Activated gamma-delta T cell (primary cell): ENCODE data around the gene AKAP8.
"Not testable (repeated sequence)": the region's sequence is repeated elsewhere in the genome, so short reads cannot be mapped to it uniquely, and the experiment has no call there.

Source experiments
- DNase-seq: peaks from one replicate; lab custom pipeline; 2025; lab: John Stamatoyannopoulos, UW

The AKAP8 gene

DNA sequence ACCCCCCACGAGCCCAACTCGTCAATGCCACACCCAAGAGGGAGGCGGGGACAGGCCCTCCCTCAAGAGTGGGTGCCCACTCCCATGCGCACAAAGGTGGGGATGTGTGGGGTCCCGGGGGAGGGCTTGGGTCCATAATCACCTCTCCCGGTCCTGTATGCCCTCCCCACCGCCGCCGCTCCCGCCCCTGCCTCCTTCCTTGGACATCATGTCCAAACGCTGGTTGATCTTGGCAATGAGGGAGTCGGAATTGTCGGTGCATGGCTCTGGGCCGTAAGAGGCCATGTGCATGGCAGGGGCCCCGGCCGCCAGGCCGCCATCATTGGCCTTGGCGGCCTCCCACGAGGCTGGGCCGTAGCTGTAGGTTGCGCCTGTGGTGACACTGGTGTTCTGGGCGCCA, 5.9 kb downstream of the AKAP8 start:
- DNase-seq, result no peak

DNA sequence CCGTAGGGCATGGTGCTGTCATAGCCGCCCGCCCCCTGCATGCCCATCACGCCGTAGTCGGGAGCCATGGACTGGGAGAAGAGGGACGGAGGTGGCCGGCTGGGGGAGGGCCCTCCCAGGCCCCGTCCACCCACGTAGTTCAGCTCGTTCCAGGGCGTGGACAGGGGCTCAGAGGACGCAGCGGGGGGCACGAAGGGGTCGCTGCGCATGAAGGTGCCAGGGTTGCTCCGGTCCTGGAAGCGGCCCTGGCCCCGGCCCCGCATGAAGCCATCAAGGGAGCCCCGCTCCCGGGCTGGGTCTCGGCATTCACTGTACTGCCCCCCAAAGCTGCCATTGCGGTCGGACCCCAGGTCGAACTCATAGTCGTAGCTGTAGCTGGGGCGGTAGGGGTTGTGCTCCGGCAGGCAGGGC, 6.7 kb downstream of the AKAP8 start:
- DNase-seq, result no peak

DNA sequence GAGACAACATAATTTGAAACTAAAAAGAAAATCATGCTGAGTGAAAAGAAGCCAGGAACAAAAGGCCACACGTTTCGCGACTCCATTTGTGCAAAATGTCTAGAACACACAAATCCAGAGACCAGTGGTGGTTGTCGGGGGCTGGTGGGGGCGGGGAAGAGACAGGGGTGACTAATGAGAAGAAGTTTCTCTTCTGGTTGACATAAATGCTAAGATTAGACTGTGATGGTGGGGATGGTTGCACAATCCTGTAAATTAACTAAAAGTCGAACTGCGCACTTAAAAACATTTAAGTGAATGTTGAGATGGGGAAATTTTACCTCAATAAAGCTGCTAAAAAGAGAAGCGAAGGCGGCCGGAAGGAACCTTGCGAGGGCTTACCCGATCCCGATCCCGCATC, 7.1 kb downstream of the AKAP8 start:
- DNase-seq, result no peak

DNA sequence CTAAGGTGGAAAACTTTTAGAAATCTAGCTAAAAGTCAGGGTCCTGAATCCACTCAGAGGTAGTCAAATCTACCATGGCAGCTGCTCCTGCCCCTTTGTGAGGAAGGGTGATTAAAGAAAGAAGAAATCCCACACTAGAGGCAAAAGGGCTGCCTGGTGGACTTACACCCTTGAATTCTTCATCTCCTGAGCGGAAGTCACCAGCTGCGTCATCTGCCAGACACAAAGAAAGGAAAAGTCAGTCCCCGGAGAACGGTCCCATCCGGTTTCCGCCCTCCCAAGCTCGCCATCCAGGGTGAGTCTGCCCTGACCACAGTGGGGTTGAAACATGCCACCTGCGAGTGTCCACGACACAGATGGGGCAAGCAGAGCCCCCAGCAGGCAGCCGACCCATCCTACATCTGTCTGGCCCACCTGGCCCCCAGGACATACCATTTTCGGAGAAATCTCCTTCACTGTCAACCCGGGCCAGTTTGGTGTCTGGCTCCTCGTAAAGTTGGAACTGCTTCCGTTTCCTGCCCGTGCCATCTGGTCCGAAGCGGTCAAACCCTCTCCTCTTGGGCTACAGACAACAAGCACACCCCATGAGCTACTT, 7.7 kb downstream of the AKAP8 start:
- no peak for DNase-seq

DNA sequence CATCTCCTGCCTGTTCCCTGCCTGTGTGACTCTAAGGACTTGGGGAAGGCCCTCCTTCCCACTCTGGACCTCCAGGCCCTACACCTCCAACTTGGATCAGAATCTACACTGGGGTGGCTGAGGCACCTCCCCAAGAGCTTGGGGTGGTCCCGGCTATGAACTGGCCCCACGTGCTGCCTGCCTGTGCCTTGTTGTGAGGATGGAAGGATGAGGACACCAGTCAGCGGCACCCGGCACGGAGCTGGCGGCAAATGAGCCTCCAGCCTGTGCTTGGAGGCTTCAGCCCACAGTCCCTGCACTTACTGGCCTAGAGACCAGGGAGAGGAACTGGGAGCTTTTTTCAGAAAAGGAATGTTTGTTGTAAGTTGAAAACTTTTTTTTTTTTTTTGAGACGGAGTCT, 8.5 kb downstream of the AKAP8 start:
- DNase-seq, result no peak

DNA sequence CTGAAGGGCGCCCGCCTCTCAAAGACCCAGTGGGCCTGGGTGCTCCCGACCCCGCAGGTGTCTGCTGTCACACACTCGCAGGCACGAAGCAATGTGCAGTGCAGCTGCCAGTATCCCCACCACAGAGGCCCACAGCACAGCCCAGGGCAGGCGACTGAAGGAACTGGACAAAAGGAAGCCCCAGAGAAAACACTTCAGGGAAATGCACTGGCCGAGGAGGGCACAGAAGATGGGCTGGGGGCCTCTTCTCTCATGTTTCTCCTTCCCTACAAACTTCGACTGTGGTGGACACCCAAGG, 10.0 kb downstream of the AKAP8 start:
- DNase-seq, result no peak

DNA sequence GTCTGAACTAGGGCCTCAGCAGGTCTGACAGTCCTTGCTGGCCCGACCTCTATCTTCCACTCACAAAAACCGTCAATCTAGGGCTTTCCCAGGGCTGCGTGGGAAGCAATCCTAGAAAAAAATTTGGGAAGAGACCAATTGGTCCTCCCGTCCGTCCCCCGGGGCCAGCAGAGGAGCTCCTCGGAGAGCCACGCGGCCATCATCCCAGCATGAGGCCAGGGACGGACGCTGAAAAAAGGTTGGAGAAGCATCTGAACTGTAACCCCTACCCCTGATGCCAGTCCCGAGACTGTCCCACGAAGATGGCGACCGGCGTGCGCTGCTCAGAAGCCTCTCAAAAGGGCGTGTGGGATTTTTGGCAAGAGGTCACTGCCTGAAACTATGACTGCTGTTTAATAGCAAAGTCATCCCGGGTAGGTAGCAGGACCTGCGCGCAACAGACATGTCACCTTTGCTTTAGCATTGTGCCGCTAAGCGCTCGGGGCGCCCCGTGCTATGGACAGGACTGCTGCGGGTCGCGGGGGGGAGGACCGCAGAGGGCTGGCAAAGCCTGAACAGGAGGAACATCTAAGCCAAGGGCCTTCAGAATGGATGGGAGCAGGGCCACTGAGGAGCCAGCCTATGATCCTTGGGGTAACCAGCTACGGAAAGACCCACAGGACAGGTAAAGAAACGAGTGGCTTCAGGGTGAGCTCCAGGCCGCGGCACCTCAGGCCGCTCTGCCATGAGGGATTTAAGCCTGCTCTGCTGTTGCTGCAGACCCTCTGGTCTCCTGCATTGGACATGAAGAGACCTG, 10.6 kb downstream of the AKAP8 start:
- DNase-seq, result no peak

DNA sequence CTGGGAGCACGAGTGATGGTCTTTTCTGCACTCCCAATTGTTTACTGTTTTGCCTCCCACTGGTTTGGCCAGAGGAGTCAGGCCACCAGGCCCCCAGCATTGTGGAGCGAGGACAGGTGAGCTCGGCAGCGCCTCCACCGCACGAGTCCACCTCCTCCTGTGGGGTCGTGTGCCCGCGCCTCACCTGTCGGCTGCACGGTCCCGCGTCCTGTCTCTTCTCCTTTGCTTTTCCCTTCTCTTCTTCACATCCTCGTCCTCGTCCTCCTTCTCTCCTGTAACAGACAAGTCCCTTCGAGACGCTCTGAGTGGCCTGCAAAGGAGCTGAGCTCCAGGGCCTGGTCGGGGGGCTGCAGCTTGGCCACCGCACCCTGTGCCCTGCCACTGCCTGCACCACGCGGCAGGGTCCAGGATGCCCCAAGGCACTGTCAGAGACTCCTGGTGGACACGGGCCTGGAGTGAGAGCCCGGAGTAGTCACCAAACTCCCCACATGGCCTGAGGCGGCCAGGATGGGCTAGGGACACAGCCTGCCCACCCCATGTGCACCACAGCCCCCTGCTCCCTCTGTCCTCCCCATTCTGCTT, 11.4 kb downstream of the AKAP8 start:
- no peak for DNase-seq

DNA sequence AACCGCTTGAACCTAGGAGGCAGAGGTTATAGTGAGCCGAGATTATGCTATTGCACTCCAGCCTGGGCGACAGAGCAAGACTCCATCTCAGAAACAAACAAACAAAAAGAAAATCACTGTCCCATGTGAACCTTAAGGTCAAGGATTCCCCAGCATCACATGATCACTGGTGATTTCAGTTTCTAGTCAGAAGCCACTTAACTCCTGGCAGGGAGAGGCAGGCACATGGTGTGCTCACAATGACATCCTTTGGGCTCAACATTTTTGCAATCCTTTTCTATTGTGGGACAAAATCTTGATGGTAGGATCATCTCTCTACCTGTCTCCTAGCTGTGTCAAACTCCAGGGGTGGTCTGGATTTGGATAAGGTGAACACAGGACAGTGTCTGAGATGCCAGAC, 12.1 kb downstream of the AKAP8 start:
- no peak for DNase-seq

DNA sequence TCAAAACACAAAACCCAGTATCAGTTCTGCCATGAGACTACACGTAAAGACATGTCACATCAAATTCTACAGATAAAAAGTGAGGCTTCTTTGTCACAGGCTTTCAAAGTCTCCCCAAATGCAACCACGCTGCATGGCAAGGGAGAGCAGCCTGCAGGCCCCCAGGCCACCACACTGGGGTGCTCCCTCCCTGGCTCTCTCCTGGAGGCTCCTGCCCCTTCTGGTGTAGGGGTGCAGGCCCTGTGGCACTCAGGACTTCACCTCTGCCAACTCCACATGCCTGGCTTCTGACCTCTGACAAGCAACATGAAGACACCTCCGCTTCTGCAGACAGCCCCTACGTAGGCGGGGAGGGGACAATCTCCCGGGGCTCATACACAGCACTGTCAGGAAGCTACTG, 14.3 kb downstream of the AKAP8 start:
- DNase-seq, result no peak

DNA sequence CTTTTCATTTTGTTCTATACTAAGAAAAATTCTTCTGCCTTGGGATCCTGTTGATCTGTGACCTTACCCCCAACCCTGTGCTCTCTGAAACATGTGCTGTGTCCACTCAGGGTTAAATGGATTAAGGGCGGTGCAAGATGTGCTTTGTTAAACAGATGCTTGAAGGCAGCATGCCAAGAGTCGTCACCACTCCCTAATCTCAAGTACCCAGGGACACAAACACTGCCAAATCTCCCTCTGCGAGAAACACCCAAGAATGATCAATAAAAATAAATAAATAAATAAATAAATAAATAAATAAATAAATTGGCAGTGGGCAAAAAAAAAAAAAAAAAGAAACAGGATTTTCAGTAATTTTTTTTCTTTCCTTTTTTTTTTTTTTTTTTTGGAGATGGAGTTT, 15.8 kb downstream of the AKAP8 start:
- DNase-seq, result not testable (repeated sequence)

DNA sequence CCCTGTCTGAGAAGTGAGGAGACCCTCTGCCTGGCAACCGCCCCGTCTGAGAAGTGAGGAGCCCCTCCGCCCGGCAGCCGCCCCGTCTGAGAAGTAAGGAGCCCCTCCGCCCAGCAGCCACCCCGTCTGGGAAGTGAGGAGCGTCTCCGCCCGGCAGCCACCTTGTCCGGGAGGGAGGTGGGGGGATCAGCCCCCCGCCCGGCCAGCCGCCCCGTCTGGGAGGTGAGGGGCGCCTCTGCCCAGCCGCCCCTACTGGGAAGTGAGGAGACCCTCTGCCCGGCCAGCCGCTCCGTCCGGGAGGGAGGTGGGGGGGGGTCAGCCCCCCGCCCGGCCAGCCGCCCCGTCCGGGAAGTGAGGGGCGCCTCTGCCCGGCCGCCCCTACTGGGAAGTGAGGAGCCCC, 16.5 kb downstream of the AKAP8 start:
- DNase-seq, result not testable (repeated sequence)

DNA sequence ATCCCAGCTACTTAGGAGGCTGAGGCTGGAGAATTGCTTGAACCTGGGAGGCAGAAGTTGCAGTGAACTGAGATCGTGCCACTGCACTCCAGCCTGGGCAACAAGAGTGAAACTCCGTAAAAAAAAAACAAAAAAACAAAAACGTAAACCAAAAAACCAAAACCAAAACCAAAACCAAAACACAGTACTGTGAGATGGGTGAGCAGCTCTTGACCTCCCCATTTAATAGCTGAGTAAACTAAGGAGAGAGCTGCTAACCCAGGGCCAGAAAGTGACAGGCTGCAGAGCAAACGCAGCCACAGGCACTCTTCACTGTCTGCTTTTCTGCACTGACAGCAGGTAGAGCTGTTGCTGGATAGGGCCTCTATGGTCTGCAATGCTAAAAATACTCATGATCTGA, 19.6 kb downstream of the AKAP8 start:
- DNase-seq, result not testable (repeated sequence)

DNA sequence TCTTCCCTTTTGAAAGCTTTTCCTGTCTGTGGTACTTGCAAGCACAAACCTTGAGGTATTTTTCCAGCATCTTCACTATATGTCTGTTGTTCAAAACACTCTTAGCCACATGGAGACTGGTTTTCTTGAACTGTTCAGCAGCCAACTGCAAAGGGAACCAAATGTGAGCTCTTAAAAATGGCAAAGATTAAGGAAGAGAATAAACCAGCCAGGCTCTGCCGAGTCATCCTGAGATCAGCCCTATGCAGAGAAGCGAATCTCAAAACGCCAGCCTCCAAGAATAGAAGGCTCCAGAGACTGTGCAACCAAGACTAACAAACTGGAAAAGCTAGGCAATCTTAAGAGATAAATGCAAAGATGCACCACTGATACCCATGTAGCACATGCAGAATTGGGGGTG, 20.7 kb downstream of the AKAP8 start:
- DNase-seq, result no peak

DNA sequence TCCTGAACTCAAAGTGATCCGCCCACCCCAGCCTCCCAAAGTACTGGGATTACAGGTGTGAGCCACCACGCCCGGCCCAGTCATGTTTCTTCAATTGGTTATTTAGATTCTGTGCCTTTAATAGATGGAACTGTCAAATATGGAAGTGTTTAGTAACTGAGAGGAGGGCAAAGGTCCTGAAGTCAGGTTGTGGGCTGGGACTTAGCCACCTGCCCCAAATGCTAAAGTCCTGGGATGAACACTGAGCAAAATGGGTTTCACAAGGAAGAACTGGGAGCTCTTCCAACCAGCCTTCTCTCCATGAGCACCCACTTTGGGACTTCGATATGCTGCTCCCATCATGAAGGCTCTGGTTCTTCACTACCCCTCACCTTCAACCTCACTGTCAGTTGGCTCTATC, 21.7 kb downstream of the AKAP8 start:
- no peak for DNase-seq

DNA sequence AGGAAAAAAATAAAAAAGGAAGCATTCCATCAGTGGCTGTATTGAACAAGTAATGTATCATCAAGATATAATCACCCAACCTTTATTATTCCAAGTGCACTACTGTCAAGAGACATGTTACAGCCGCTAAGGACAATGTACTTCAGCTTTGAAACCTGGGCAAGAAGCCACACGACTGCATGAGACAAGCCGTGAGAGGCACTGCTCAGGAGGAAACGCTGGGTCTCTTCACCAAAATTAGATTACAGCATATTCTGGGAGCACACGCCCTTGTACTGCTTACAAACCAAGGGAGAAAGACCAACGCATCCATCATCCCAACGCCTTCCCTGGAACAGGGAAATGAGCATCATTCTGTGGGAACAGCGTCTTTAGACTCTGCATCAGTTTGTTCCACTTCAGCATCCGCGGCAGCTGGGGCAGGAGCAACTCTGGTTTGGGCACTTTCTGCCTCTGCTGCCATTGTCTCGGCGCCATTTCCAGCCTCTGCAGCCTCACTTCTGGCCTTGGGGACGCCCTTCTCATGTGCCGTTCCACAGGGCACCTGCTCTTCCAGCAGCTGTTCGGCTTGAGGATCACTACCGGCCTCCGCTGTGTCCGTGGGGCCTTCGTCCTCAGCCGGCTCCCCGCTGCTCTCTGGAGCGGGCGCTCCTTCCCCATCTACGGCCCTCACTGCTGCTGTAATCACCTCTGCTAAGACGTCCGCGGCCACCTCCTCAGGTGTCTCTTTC, 24.9 kb downstream of the AKAP8 start:
- DNase-seq, result no peak

DNA sequence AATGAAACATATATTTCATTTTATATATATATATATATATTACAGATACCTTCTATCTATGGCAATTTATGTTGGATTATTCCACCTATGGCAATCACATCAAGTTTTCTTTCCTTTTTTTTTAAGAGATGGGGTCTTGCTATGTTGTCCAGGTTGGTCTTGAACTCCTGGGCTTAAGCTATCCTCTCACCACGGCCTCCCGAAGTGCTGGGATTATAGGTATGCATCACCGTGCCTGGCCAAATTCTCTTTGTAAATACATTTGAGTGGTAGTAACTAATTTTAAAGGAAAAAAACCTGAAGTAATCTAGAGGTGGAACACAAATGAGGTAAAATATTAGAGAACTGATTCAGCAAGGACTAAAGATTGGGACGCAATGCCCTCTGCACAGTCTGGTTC, 25.7 kb downstream of the AKAP8 start:
- no peak for DNase-seq

DNA sequence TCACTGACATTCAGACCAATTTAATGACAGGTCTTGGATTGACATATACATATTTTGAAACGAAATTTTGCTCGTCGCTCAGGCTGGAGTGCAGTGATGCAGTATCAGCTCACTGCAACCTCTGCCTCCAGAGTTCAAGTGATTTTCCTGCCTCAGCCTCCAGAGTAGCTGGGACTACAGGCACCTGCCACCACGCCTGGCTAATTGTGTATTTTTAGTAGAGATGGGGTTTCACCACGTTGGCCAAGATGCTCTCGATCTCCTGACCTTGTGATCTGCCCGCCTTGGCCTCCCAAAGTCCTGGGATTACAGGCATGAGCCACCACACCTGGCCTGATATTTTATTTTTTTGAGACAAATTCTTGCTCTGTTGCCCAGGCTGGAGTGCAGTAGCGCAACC, 27.1 kb downstream of the AKAP8 start:
- not testable (repeated sequence) for DNase-seq

DNA sequence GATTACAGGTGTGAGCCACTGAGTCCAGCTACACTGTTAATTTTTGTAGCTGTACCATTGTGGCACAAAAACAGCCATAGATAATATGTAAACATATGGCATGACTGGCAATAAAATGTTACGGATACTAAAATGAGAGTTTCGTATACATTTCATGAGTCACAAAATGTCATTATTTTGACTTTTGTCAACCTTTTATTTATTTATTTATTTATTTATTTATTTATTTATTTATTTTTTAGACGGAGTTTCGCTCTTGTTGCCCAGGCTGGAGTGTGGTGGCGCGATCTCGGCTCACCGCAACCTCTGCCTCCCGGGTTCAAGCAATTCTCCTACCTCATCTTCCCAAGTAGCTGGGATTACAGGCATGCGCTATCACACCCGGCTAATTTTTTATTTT, 38.3 kb downstream of the AKAP8 start:
- not testable (repeated sequence) for DNase-seq

DNA sequence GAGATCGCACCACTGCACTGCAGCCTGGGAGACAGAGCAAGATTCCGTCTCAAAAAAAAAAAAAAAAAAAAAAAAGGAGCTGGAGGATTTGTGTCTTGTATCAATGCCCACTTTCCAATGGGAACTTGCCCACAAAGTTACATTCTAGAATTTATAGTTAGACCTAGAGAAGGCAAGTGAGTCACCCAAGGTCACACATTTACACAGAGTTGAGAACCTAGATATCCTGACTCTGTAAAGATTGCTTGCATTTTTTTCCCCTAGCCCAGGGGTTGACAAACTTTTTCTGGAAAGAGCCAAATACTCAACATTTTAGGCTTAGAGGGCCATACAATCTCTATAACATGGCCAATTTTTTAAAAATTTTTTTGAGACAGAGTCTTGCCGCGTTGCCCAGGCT, 39.5 kb downstream of the AKAP8 start:
- no peak for DNase-seq

DNA sequence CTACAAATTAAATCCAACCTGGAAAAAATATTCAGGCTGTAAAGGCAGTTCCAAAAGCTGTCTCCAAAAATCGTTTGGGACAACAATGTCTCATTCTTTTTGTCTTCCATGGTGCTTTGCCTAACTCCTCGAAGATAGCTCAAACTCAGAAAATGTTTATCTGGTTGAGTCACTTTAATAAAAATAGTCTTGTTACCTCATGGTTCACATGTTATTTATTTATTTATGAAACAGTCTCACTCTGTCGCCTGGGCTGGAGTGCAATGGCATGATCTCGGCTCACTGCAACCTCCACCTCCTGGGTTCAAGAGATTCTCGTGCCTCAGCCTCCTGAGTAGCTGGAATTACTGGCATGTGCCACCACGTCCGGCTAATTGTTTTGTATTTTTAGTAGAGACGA, 42.4 kb downstream of the AKAP8 start:
- DNase-seq, result no peak

DNA sequence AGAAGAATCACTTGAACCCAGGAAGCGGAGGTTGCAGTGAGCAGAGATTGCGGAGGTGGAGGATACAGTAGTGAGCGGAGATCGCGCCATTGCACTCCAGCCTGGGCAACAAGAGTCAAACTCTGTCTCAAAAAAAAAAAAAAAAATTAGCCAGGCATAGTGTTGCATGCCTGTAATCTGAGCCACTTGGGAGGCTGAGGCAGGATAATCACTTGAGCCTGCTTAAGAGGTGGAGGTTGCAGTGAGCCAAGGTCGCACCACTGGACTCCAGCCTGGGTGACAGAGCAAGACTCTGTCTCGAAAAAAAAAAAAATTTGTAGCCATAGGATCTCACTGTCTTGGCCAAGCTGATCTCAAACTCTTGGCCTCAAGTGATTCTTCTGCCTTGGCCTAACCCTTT, 43.6 kb downstream of the AKAP8 start:
- not testable (repeated sequence) for DNase-seq
